Bronchial epithelial cell (primary cell): Measurements from ENCODE around the gene TRIM26. TPM values are rescaled to one million over a fixed set of nuclear protein-coding genes. Genes with fewer than 3 reads are reported as not detected.
A peak's percentile ranks its signal among the peaks of the same experiment; 100 is the strongest.

ENCODE experiments used
- DNase-seq: peaks from one replicate; pipeline ENCODE4 v3.0.0-alpha.2; 2010; ENCODE audit warnings: low read depth
- FAIRE-seq: peaks from 2 replicates; lab custom pipeline; 2011; peaks lifted over from hg19 to GRCh38; lab: Jason Lieb, UNC
- H3K27me3 ChIP-seq: 2 replicates; pipeline ENCODE4 v1.5.1; 2011; ENCODE audit warnings: low read length; ENCODE audit not compliant: control insufficient read depth, insufficient read depth
- H3K36me3 ChIP-seq: 2 replicates; pipeline ENCODE4 v1.5.1; 2011; ENCODE audit warnings: low read length; ENCODE audit not compliant: control insufficient read depth, insufficient read depth
- H3K4me3 ChIP-seq: 2 replicates; pipeline ENCODE4 v1.5.1; 2011; ENCODE audit warnings: mild to moderate bottlenecking, low read depth, low read length, control low read depth
- CTCF ChIP-seq: IDR thresholded peaks from 2 replicates; pipeline ENCODE4 v1.5.1; 2011; ENCODE audit warnings: mild to moderate bottlenecking, moderate library complexity, low read length, control low read depth, inconsistent platforms; ENCODE audit not compliant: insufficient read depth, severe bottlenecking
- total RNA-seq: library from RNA; depleted of rRNA; stranded (reverse); fragments of >200 nt; gene quantifications from 2 replicates; pipeline ENCODE4 v1.2.1, GENCODE V29; 2014

The TRIM26 gene
- total RNA-seq, 1 donor from 2014 or later, result 24.7 TPM

GRCh38 chr6:30213957-30214656 lies 901 bp upstream of the TRIM26 start:
- DNase-seq, result peak; percentile 49
- TF ChIP-seq CTCF, result no peak
- no peaks in the 10 kb centered on the region for H3K36me3 ChIP-seq
- H3K27me3 ChIP-seq, result no peaks in the 10 kb centered on the region
- H3K4me3 ChIP-seq, result peak overlapping the region; percentile 91
- FAIRE-seq, result no peak

- TF ChIP-seq CTCF, result no peak
- Histone ChIP-seq H3K4me3 (peak overlapping the region; percentile 91), H3K36me3 (no peaks in the 10 kb centered on the region), H3K27me3 (no peaks in the 10 kb centered on the region)
- DNase-seq (no peak), FAIRE-seq (no peak)
Measured at GRCh38 chr6:30213667-30213956, 406 bp upstream of the TRIM26 start.

GRCh38 chr6:30211899-30212298 lies 1.3 kb downstream of the TRIM26 start:
- no peak for FAIRE-seq
- Histone ChIP-seq H3K4me3 (peak overlapping the region; percentile 91), H3K36me3 (no peaks in the 10 kb centered on the region), H3K27me3 (no peaks in the 10 kb centered on the region)
- DNase-seq, result peak; percentile 69
- TF ChIP-seq CTCF, result no peak

- H3K36me3 ChIP-seq, result no peaks in the 10 kb centered on the region
- H3K4me3 ChIP-seq, result no peak overlapping the region
- TF ChIP-seq CTCF, result no peak
- no peak for FAIRE-seq
- no peaks in the 10 kb centered on the region for H3K27me3 ChIP-seq
- DNase-seq, result no peak
Measured at GRCh38 chr6:30211306-30211705, 1.9 kb downstream of the TRIM26 start.

GRCh38 chr6:30207619-30208295 lies 5.4 kb downstream of the TRIM26 start:
- H3K4me3 ChIP-seq, result no peak overlapping the region
- H3K27me3 ChIP-seq, result no peaks in the 10 kb centered on the region
- peak; percentile 26 for DNase-seq
- no peak for FAIRE-seq
- peaks cover 5% of the 10 kb centered on the region for H3K36me3 ChIP-seq
- no peak for TF ChIP-seq CTCF
